GM19043 (cell line): ENCODE results near the gene CCNO.

Experiments used
- ATAC-seq: cut with Tn5 transposase; IDR thresholded peaks from one replicate; pipeline ENCODE4 v1.9.1; 2021; ENCODE audit warnings: low read depth; ENCODE audit not compliant: unreplicated experiment

CCNO gene, protein sequence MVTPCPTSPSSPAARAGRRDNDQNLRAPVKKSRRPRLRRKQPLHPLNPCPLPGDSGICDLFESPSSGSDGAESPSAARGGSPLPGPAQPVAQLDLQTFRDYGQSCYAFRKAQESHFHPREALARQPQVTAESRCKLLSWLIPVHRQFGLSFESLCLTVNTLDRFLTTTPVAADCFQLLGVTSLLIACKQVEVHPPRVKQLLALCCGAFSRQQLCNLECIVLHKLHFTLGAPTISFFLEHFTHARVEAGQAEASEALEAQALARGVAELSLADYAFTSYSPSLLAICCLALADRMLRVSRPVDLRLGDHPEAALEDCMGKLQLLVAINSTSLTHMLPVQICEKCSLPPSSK

GRCh38 chr5:55232985-55233928 is at the start of gene CCNO:
TSS of gene CCNO (minus strand) at chr5:55233608. CDS start at chr5:55233523, 85 bp downstream.
- ATAC-seq: peak; percentile 47

GRCh38 chr5:55278778-55279177 is 45.4 kb upstream of the CCNO start:
- no peak for ATAC-seq

DNA sequence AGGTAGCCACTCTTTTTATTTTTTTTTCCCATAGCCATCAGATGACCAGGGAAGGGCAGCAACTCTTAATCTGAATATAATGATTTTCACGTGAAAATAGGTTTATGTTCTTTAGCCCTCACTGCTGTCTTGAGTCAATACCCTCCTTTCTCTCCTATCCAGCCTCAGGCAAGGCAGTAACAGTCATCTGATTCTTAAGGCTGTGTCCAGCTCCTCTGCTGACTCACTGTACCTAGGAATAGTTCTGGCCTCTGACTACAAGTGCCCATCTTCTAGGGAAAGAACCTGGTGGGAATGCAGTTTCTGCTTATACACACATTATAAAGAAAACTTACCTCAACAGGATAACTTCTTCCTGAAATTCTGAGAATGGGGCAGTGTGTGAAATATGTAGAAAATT is 43.4 kb upstream of the CCNO start:
- no peak for ATAC-seq

DNA sequence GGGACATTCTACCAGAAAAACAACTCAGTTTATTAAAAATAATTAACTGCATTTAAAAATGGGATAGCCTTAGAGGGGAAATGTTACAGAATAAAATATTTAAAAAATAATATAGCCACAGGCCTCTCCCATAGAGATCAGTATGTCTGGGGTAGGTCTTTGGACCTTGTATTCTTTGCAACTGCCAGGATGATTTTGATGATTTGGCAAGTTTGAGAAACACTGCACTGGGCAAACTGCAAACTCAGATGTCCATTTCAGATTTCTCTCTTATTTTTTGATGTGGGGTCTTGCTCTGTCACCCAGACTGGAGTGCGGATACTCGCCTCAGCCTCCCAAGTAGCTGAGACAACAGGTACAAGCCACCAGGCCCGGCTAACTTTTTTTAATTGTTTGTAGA is 24.9 kb upstream of the CCNO start:
- no peak for ATAC-seq

- no peak for ATAC-seq
Observed at GRCh38 chr5:55254802-55255201, 21.4 kb upstream of the CCNO start.

DNA sequence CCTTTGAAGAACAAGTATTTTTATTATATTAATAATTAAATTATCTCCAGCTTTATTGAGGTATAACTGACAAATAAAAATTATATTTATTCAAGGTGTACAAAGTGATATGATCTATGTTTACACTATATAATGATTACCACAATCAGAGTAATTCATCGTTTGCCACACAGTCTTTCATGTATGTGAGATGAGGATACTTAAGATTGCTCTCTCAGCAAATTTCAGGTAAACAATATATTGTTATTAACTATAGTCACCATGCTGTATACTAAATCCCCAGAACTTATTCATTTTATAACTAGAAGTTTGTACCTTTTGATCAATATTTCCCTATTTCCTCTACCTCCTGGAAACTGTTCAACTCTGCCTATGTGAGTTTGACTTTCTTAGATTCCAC is 16.7 kb upstream of the CCNO start:
- no peak for ATAC-seq

DNA sequence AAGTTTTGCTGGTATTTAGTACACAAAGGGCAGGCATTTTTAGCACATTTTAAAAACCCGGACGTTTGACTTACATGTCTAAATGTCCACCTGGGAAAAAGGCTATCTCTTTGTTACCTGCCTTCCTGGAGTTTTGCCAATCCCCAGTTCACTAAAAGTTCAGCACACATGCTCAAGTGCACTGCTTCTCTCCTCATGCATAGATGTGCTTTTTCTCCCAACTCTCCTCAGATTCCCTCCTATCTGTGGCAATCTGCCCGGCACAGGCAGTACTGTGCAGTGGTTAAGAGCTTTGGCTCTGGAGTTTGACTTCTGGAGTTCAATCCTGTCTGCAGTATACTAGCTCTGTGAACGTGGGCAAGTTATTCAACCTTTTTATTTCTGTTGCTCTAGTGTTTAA is 8.3 kb upstream of the CCNO start:
- ATAC-seq: no peak

DNA sequence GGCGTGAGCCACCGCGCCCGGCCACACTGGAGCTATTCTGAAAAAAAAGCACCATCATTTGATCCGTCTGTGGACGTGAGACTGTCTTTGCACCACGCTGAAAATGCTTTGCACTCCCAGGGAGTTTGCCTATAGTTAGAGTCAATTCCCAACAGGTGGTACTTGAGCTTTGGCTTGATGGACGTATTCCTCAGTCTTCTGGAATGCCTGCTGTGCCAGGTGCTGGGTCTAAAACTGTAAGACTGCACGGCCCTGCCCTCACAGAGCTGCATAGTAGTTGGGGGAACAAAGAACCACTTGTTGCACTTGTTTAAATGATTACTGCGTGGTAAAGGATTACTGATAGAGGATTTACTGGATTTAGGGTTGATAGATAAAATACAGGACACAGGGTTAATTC is 3.4 kb upstream of the CCNO start:
- no peak for ATAC-seq

- no peak for ATAC-seq
Observed at GRCh38 chr5:55234121-55234700, 803 bp upstream of the CCNO start.

DNA sequence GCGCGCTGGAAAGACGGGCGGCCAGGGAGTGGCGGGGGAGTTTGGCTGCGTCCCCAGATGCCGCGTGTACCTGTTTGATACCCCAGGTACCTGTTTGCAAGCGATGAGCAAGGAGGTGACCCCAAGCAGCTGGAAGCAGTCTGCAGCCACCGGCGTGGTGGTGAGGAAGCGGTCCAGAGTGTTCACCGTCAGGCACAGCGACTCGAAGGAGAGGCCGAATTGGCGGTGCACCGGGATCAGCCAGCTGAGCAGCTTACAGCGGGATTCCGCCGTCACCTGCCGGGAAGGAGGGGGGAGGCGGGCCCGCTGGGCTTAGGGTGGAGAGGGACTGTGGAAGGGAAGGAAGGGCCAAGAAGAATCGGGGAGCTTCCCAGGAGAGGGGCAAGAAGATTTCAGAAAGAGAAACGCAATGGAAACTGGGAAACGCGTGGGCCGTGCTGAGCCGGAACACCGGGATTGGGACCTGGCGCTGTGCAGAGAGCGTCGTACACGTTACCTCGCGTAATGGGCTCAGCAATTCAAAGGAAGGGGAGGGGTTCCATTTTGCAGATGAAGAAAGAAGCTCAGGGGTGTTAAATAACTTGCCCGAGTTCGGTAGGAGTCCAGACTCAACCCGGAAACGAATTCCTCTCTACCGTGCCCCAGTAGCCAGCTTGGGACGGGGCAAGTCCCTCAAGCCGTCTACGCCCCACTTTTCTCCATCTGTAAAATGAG is 980 bp downstream of the CCNO start:
- ATAC-seq: no peak

GRCh38 chr5:55231919-55232270 is 1.5 kb downstream of the CCNO start:
- ATAC-seq: no peak

DNA sequence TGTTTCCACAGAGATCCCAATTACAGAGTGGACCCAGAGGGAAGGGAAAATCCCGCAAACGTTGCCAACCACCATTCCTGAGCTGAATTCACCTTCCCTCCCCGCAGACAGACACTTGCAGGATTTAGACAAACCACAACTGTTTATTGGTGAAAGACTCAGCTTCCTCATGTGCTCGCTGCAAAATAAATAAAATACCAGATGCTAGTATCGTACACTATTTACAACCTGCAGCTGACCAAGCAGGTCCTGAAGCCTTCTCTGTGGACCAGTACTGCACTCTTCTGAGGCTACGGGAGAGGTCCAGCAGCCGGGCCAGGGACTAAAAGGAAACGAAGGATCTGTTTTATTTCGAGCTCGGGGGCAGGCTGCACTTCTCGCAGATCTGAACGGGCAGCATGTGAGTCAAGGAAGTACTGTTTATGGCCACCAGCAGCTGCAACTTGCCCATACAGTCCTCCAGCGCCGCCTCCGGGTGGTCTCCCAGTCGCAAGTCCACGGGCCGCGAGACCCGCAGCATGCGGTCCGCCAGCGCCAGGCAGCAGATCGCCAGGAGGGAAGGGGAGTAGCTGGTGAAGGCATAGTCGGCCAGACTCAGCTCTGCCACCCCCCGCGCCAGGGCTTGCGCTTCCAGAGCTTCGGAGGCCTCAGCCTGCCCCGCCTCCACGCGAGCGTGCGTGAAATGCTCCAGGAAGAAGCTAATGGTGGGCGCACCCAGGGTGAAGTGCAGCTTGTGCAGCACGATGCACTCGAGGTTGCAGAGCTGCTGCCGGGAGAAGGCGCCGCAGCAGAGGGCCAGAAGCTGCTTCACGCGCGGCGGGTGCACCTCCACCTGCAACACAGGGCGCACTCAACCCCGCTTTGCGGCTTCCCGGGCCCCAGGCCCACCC is 2.1 kb downstream of the CCNO start:
- no peak for ATAC-seq

DNA sequence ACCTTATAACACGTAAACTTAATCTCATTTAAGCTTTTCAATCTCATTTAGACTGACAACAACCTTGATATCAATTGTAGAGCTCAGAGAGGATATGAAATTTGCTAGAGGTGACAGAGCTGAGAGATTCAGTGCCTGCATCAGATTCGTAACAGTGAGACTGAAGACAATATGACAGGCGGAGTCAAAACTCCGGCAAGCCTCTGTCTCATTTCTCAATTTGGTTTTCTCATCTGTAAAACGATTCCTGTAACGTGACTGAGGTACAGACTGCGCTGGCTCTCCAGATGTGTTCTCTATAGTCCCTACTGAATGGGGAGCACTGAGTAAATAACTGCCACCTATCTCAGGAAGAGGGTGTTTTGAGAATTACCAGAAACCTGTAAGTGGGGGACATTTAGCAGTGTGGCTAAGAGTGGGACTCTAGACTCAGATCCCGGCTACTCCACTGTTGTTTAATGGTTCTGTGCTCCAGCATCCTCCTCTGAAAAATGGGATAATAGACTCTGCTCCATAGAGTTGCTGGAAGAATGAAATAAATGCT is 3.2 kb downstream of the CCNO start:
- ATAC-seq: no peak

- no peak for ATAC-seq
Observed at GRCh38 chr5:55227664-55228430, 5.6 kb downstream of the CCNO start.

DNA sequence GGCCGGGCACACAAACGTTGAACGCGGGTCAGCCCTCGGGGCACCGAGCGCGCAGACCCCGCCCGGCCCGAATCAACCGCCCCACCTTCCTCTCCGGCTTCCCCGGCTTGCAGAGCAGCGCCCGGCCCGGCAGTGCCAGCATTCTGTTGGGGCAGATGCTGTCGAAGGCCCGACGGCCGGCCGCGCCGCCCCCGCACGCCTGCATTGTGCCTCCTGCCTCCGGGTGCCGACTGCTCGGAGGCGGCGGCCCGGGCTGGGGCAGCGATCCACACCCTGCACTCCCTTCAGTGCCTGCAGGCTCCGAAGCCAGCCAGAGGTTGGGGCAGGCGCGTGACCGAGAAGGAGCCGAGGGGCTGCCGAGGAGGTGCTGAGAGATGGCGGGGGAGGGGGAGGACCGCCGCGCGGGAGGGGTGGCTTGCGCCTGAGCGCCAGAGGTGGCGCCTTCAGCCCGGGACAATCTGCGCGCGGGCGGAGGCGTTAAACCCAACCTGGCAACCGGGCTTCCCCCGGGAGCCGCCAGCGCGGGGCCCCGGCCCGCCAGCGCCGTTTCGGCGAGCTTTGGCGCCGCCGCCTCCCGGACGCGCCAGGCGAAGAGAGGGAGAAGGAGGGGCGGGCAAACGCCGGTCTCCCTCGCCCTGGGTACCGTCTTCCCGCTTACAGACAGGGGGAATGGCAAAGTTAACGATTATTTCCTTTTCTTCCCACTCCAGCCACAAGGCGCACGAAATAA is 6.3 kb downstream of the CCNO start, which contains the start of gene MCIDAS:
Gene MCIDAS, minus strand, starts transcription at position 382 of the 730 bp plus-strand sequence. Its CDS starts 177 bp downstream, at position 205.
- ATAC-seq: peak; percentile 36

DNA sequence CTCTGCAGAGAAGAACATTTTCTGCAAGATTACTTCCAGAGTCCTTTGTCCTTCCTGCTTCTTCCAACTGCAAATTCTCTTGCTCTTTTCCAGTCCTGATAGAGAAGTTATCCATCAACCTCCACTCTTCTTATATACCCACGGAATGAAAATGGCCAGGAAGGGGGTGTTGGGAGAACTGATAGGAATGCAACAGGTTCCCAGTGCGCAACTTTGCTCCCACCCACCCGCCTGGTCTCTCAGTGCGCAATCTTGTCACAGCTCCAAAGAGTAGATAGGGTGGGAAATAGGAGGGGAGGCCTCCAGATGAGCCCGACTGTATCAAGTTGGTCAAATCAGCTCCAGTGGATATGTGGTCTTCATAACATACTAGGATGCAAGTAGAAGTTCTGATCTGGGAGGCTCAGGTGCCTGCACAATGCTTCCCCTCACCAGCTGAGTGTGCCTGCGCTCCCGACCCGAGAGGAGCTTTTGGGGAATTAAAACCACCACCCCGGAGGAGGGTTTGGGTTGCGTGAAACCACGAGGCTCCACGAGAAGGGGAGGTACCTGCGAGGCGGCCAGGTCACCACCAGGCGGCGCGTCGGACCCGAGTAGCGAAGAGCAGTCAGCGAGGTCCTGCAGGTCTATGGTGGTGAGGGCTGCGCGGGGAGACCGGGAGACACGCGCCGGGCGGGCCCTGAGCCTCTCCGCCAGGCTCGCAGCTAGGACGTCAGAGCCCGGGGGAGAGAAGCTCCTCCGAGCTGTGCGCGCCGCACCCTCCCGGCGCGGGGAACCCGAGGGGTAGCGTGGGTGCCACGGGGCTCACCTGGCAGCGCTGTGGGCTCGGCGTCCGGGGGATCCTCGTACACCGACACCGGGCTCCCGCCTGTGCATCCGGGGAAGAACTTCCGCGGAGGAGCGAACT is 7.1 kb downstream of the CCNO start:
- ATAC-seq: peak; percentile 60

GRCh38 chr5:55225346-55225745 is 8.1 kb downstream of the CCNO start:
- ATAC-seq: no peak
